ENCODE measurements around the gene TMEM88. TPM values are rescaled to one million over a fixed set of nuclear protein-coding genes. Genes with fewer than 3 reads are reported as not detected.

Gene TMEM88
- total and polyA plus RNA-seq, 4 donors: 6.3 to 19.6 (median 11.3) TPM

GRCh38 chr17:7878234-7878633 is 23.4 kb downstream of the TMEM88 start:
- H3K9ac ChIP-seq (ENCODE audit: insufficient read depth in 1 of 2, low read length in 2 of 2): no peak overlapping the region
- no peak for ATAC-seq (ENCODE audit: insufficient read depth, low FRiP score)
- peaks cover 0 to 21% (median 5%) of the 10 kb centered on the region in 5 donors for H3K4me1 ChIP-seq (ENCODE audit: control insufficient read depth in 5 of 5, insufficient read depth in 5 of 5, low read length in 5 of 5)
- H3K9me3 ChIP-seq (ENCODE audit: control insufficient read depth in 4 of 4, insufficient read depth in 3 of 4, low read length in 3 of 4): no peaks in the 10 kb centered on the region
- H3K27ac ChIP-seq (ENCODE audit: low read depth in 1 of 2, low read length in 1 of 2): no peak overlapping the region
- H3K27me3 ChIP-seq (ENCODE audit: control insufficient read depth in 3 of 3, insufficient read depth in 3 of 3, low read length in 2 of 3): no peaks in the 10 kb centered on the region
- H3K4me3 ChIP-seq: no peak overlapping the region
- no peak for DNase-seq
- WGBS, 2 donors: 89 to 95% methylated on average over 7 of the region's 7 CpGs
- peaks cover 3 to 26% (median 17%) of the 10 kb centered on the region in 4 donors for H3K36me3 ChIP-seq (ENCODE audit: control insufficient read depth in 4 of 4, insufficient read depth in 4 of 4, low read length in 4 of 4)
- no peak for TF ChIP-seq CTCF (IDR thresholded peaks at IDR 0.05; ENCODE audit: control extremely low read depth, extremely low read depth)

- Histone ChIP-seq H3K4me3 (no peak overlapping the region), H3K4me1 (ENCODE audit: control insufficient read depth in 5 of 5, insufficient read depth in 5 of 5, low read length in 5 of 5) (peaks cover 0 to 29% (median 5%) of the 10 kb centered on the region in 5 donors), H3K9ac (ENCODE audit: insufficient read depth in 1 of 2, low read length in 2 of 2) (no peak overlapping the region), H3K27me3 (ENCODE audit: control insufficient read depth in 3 of 3, insufficient read depth in 3 of 3, low read length in 2 of 3) (no peaks in the 10 kb centered on the region), H3K9me3 (ENCODE audit: control insufficient read depth in 4 of 4, insufficient read depth in 3 of 4, low read length in 3 of 4) (no peaks in the 10 kb centered on the region), H3K36me3 (ENCODE audit: control insufficient read depth in 4 of 4, insufficient read depth in 4 of 4, low read length in 4 of 4) (peaks cover 0 to 19% (median 12%) of the 10 kb centered on the region in 4 donors), H3K27ac (ENCODE audit: low read depth in 1 of 2, low read length in 1 of 2) (peak overlapping the region in 1 of 2 donors; percentile 40)
- no peak for DNase-seq
- no peak for TF ChIP-seq CTCF (IDR thresholded peaks at IDR 0.05; ENCODE audit: control extremely low read depth, extremely low read depth)
- WGBS, 2 donors: 62 to 84% methylated on average over 3 of the region's 3 CpGs
- ATAC-seq (ENCODE audit: insufficient read depth, low FRiP score): no peak
Observed at GRCh38 chr17:7880076-7880868, 25.4 kb downstream of the TMEM88 start.

- Histone ChIP-seq H3K4me1 (ENCODE audit: control insufficient read depth in 5 of 5, insufficient read depth in 5 of 5, low read length in 5 of 5) (peaks cover 0 to 33% (median 5%) of the 10 kb centered on the region in 5 donors), H3K4me3 (no peak overlapping the region), H3K36me3 (ENCODE audit: control insufficient read depth in 4 of 4, insufficient read depth in 4 of 4, low read length in 4 of 4) (peaks cover 0 to 17% (median 12%) of the 10 kb centered on the region in 4 donors), H3K27me3 (ENCODE audit: control insufficient read depth in 3 of 3, insufficient read depth in 3 of 3, low read length in 2 of 3) (no peaks in the 10 kb centered on the region), H3K27ac (ENCODE audit: low read depth in 1 of 2, low read length in 1 of 2) (peak overlapping the region in 1 of 2 donors; percentile 10), H3K9ac (ENCODE audit: insufficient read depth in 1 of 2, low read length in 2 of 2) (no peak overlapping the region), H3K9me3 (ENCODE audit: control insufficient read depth in 4 of 4, insufficient read depth in 3 of 4, low read length in 3 of 4) (no peaks in the 10 kb centered on the region)
- TF ChIP-seq CTCF (IDR thresholded peaks at IDR 0.05; ENCODE audit: control extremely low read depth, extremely low read depth): no peak
- DNase-seq: no peak
- 42 to 47% methylated on average over 7 of the region's 7 CpGs for WGBS, 2 donors
- no peak for ATAC-seq (ENCODE audit: insufficient read depth, low FRiP score)
Observed at GRCh38 chr17:7881276-7882054, 26.6 kb downstream of the TMEM88 start.
